Epithelial cell of esophagus (primary cell): ENCODE data around the gene METTL16.

Experiments used
- DNase-seq: peaks from one replicate; pipeline ENCODE4 v3.0.0; 2010; ENCODE audit warnings: low read depth
- H3K4me3 ChIP-seq: 2 replicates; pipeline ENCODE4 v1.5.1; 2011; ENCODE audit warnings: mild to moderate bottlenecking, low read length, control low read depth
- TF ChIP-seq, protein P1 (sequence below): IDR thresholded peaks from 2 replicates; pipeline ENCODE4 v1.5.1; 2011; ENCODE audit warnings: low read depth, mild to moderate bottlenecking, low read length, control low read depth, inconsistent platforms; ENCODE audit not compliant: insufficient read depth; ENCODE audit errors: missing control alignments

The METTL16 gene

DNA sequence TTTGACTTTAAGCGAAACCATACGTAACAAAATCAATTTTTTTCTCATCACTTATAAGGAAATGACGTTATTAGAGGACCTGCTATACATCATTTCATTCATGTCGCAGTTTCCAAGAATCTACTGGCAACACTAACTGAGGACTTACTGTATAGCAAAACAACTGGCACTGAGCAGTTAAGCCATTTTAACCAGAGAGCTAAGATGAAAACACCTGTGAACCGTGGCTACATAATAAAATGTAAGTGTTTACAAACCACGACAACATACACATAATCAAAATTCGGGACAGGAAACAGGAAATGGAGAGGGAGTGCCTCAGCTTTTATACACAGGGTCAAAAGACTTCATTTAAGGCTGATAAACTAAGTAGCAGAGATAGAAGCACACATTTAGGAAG, 29.5 kb downstream of the METTL16 start:
- TF ChIP-seq, protein P1, sequence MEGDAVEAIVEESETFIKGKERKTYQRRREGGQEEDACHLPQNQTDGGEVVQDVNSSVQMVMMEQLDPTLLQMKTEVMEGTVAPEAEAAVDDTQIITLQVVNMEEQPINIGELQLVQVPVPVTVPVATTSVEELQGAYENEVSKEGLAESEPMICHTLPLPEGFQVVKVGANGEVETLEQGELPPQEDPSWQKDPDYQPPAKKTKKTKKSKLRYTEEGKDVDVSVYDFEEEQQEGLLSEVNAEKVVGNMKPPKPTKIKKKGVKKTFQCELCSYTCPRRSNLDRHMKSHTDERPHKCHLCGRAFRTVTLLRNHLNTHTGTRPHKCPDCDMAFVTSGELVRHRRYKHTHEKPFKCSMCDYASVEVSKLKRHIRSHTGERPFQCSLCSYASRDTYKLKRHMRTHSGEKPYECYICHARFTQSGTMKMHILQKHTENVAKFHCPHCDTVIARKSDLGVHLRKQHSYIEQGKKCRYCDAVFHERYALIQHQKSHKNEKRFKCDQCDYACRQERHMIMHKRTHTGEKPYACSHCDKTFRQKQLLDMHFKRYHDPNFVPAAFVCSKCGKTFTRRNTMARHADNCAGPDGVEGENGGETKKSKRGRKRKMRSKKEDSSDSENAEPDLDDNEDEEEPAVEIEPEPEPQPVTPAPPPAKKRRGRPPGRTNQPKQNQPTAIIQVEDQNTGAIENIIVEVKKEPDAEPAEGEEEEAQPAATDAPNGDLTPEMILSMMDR: no peak
- DNase-seq: no peak
- H3K4me3 ChIP-seq: no peak overlapping the region

GRCh38 chr17:2481760-2482159, 29.9 kb downstream of the METTL16 start:
- no peak overlapping the region for H3K4me3 ChIP-seq
- no peak for DNase-seq
- TF ChIP-seq, protein P1: no peak

DNA sequence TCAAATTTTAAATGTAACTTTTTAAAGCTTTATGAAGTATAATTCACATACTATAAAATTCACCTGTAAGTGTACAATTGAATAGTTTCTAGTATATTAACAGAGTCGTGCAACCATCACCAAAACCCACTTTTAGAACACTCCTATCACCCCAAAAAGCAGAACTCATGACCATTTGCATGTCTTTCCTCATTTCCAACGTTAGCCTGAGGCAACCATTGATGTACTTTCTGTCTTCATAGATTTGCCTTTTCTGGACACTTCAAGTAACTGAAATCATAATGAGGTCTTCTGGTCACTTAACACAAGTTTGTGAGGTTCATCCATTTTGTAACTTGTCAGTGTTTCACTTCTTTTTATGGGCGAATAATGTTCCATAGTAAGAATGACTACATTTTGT, 33.2 kb downstream of the METTL16 start:
- H3K4me3 ChIP-seq: no peak overlapping the region
- TF ChIP-seq, protein P1: no peak
- no peak for DNase-seq

DNA sequence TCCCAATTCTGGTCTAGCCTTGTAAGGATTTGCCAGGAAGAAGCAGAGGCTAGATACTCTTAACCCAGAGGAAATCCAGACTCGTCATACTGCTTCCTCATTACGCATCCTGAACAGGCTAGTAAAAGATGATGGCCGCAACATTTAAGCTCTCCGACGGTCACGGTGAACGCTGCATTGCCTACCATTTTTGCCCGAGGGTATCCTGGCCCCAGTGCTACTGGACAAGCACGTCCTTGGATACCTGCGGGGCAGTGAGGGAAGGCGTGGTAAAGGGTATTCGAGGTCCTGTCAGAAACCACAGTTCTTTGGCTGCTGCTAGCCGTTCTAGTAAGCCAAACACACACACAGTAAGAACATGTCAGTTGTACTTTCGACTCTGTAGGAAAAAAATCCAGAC, 36.6 kb downstream of the METTL16 start:
- TF ChIP-seq, protein P1: no peak
- DNase-seq: no peak
- no peak overlapping the region for H3K4me3 ChIP-seq

GRCh38 chr17:2474371-2474770, 37.3 kb downstream of the METTL16 start:
- no peak overlapping the region for H3K4me3 ChIP-seq
- TF ChIP-seq, protein P1: no peak
- no peak for DNase-seq

DNA sequence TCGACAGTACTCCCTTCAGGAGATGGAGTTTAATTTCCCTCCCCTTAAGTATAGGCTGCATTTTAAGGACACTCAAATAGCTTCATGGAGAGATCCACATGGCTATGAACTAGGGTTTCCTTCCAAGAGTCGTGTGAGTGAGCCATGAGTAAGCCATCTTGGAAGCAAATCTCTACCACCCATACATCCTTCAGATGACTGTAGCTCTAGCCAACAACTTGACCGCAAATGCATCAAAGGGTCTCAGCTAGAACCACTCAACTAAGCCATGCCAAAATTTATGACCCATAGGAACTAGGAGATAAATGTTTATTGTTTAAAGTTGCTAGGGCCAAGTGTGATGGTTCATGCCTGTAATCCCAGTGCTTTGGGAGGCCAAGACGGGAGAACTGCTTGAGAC, 43.4 kb downstream of the METTL16 start:
- TF ChIP-seq, protein P1: no peak
- no peak for DNase-seq
- no peak overlapping the region for H3K4me3 ChIP-seq

DNA sequence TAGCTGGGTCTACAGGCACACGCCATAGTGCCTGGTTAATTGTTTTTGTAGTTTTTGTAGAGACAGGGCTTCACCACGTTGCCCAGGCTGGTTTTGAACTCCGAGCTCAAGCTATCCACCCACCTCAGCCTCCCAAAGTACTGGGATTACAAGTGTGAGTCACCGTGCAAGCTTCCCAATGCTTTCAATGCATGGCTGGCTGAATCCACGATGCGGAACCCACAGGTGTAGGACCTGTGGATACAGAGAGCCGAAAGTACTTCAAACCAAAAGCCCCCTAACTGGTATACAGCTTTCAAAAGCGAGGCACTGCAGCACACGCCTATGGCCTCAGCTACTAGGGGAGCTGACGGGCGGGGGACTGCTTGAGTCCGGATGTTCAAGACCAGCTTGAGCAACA, 44.8 kb downstream of the METTL16 start:
- TF ChIP-seq, protein P1: no peak
- H3K4me3 ChIP-seq: no peak overlapping the region
- DNase-seq: no peak
